K562 (cell line): Measurements from ENCODE around the gene DNAI1. TPM values are rescaled to one million over a fixed set of nuclear protein-coding genes. Genes with fewer than 3 reads are reported as not detected.
A peak's percentile ranks its signal among the peaks of the same experiment; 100 is the strongest.

Experiments used
- C11orf30 ChIP-seq: fragments of 450-650 bp; IDR thresholded peaks from 2 replicates; pipeline ENCODE4 v1.6.1; 2016; ENCODE audit warnings: low read depth, mild to moderate bottlenecking
- EGR1 ChIP-seq: fragments of 450-650 bp; conservative IDR thresholded peaks from 2 replicates; pipeline ENCODE4 v1.6.1; 2017; ENCODE audit warnings: mild to moderate bottlenecking
- ELK3 ChIP-seq: fragments of 450-650 bp; formaldehyde crosslinking; IDR thresholded peaks from 2 replicates; pipeline ENCODE4 v1.4.0; 2020; ENCODE audit warnings: mild to moderate bottlenecking
- ERF ChIP-seq: fragments of 450-650 bp; formaldehyde crosslinking; IDR thresholded peaks from 2 replicates; pipeline ENCODE4 v1.4.0; 2020; ENCODE audit warnings: mild to moderate bottlenecking, mixed read lengths
- NUFIP1 ChIP-seq: fragments of 450-650 bp; IDR thresholded peaks from 2 replicates; pipeline ENCODE4 v1.6.1; 2018; ENCODE audit not compliant: partially characterized antibody
- POLR3A ChIP-seq: IDR thresholded peaks from 2 replicates; pipeline ENCODE4 v1.6.1; 2011; ENCODE audit warnings: borderline replicate concordance, mild to moderate bottlenecking, moderate library complexity; ENCODE audit not compliant: insufficient read length, insufficient read depth; ENCODE audit errors: extremely low read depth
- RCOR1 ChIP-seq, 2 experiments: IDR thresholded peaks; 2 replicates each; pipeline ENCODE4 v1.6.1; 2012; ENCODE audit warnings: low read depth in 2 of 2, low read length in 2 of 2, borderline replicate concordance in 1 of 2, improper control_type of control experiment in 1 of 2
- ZBTB40 ChIP-seq, 2 experiments: fragments of 450-650 bp in 1 of 2; sonication (generic) in 1 of 2; formaldehyde crosslinking in 1 of 2; IDR thresholded peaks; 2 replicates each; pipeline versions ENCODE4 v1.7.1 to v1.9.0; 2016 to 2022; ENCODE audit warnings: inconsistent platforms in 1 of 2, mild to moderate bottlenecking in 1 of 2, missing genetic modification reagents in 1 of 2
- polyA plus RNA-seq, 8 experiments: library from polyadenylated mRNA; depleted of rRNA in 4 of 8; stranded (reverse) in 5 of 8; unstranded in 3 of 8; fragments of >200 nt; fragmentation: Nextera tagmentation in 2 of 8; fragmentation: Illumina TruSeq in 1 of 8; extraction: Ambion mirVana in 2 of 8; extraction: Trizol in 1 of 8; gene quantifications; 2 replicates each; pipeline versions ENCODE4 v1.2.1 to v1.2.3, GENCODE V29; 2011 to 2014; ENCODE audit warnings: inconsistent platforms in 1 of 8, missing spikeins in 1 of 8
- total RNA-seq, 7 experiments: library from RNA; depleted of rRNA in 6 of 7; stranded (reverse); fragments of >200 nt in 6 of 7; fragmentation: Illumina TruSeq in 2 of 7; extraction: Trizol in 2 of 7; gene quantifications; 2 replicates each; pipeline versions ENCODE4 v1.2.1 to v1.2.3, GENCODE V29; 2011 to 2021; ENCODE audit warnings: low replicate concordance in 1 of 7

DNAI1 gene
- total and polyA plus RNA-seq, 9 of the 15 experiments (the other 6 are each of a cell fraction or from before 2014, with no cell fraction given), result 0.01 to 0.17 (median 0.04) TPM; not detected in 6

GRCh38 chr9:34458013-34458958 lies at the start of gene DNAI1, which contains the start of gene FAM219A (continued):
- TF ChIP-seq ZBTB40 (IDR thresholded peaks at IDR 0.05) (no peak), ZBTB40 (CRISPR knock-in tag; IDR thresholded peaks at IDR 0.05) (no peak), EGR1 (peak; percentile 42; the same call in 1 of the 2 replicates), ELK3 (CRISPR knock-in tag) (no peak), ERF (CRISPR knock-in tag) (no peak), NUFIP1 (no peak), POLR3A (no peak), RCOR1 (IDR thresholded peaks at IDR 0.05; ENCODE audit: borderline replicate concordance in 1 of 2, low read depth in 2 of 2, low read length in 2 of 2) (no peak; a peak in 1 of 4 replicates), C11orf30 (peak; percentile 92)
- TF ChIP-seq, all 486 proteins: peak for 54
